NT2/D1 (cell line): ENCODE results near the gene PPM1L.

ENCODE experiments used
- SUZ12 ChIP-seq: IDR thresholded peaks from 2 replicates; pipeline ENCODE4 v1.6.1; 2011; ENCODE audit not compliant: insufficient read length, insufficient read depth; ENCODE audit errors: extremely low read depth
- YY1 ChIP-seq: IDR thresholded peaks from 2 replicates; pipeline ENCODE4 v1.6.1; 2011; ENCODE audit not compliant: insufficient read length, insufficient read depth
- ZNF274 ChIP-seq: IDR thresholded peaks from 2 replicates; pipeline ENCODE4 v1.6.1; 2011; ENCODE audit warnings: mild to moderate bottlenecking, low read depth, low read length

GRCh38 chr3:160765211-160765610 lies 9.2 kb downstream of the PPM1L start:
- no peak for TF ChIP-seq ZNF274
- TF ChIP-seq SUZ12, result no peak
- TF ChIP-seq YY1, result no peak
